Progenitor cell of endocrine pancreas (in vitro differentiated cells): Measurements from ENCODE around the gene WNT9A. TPM values are rescaled to one million over a fixed set of nuclear protein-coding genes. Genes with fewer than 3 reads are reported as not detected.

Experiments
- DNase-seq: peaks from one replicate; pipeline ENCODE4 v3.0.0; 2021; ENCODE audit warnings: low spot score; ENCODE audit not compliant: unreplicated experiment
- H3K27ac Mint-ChIP-seq: 2 replicates; pipeline ENCODE4 v1.8.0; 2021; ENCODE audit warnings: mild to moderate bottlenecking, moderate library complexity, mixed read lengths
- H3K27me3 Mint-ChIP-seq: 2 replicates; pipeline ENCODE4 v1.8.0; 2021; ENCODE audit warnings: mixed read lengths
- H3K36me3 Mint-ChIP-seq: 2 replicates; pipeline ENCODE4 v1.8.0; 2022; ENCODE audit warnings: mixed read lengths; ENCODE audit not compliant: insufficient read depth
- H3K4me1 Mint-ChIP-seq: 2 replicates; pipeline ENCODE4 v1.8.0; 2021; ENCODE audit warnings: low read depth, mixed read lengths
- H3K4me3 Mint-ChIP-seq: 2 replicates; pipeline ENCODE4 v1.8.0; 2021; ENCODE audit warnings: low read depth, mild to moderate bottlenecking, moderate library complexity, mixed read lengths
- H3K9me3 Mint-ChIP-seq: 2 replicates; pipeline ENCODE4 v1.8.0; 2021; ENCODE audit warnings: low read depth, mixed read lengths
- total RNA-seq: library from RNA; stranded (reverse); gene quantifications from 2 replicates; pipeline ENCODE4 v1.2.1, GENCODE V29; 2021
- TF ChIP-seq, protein P1 (sequence below): fragments of 200-600 bp; sonication (generic); IDR thresholded peaks from one replicate; pipeline ENCODE4 v1.5.0; 2021; ENCODE audit warnings: antibody characterized with exemption, mild to moderate bottlenecking; ENCODE audit not compliant: unreplicated experiment

The WNT9A gene
- total RNA-seq, 1 donor from 2014 or later, result 1.2 TPM

DNA sequence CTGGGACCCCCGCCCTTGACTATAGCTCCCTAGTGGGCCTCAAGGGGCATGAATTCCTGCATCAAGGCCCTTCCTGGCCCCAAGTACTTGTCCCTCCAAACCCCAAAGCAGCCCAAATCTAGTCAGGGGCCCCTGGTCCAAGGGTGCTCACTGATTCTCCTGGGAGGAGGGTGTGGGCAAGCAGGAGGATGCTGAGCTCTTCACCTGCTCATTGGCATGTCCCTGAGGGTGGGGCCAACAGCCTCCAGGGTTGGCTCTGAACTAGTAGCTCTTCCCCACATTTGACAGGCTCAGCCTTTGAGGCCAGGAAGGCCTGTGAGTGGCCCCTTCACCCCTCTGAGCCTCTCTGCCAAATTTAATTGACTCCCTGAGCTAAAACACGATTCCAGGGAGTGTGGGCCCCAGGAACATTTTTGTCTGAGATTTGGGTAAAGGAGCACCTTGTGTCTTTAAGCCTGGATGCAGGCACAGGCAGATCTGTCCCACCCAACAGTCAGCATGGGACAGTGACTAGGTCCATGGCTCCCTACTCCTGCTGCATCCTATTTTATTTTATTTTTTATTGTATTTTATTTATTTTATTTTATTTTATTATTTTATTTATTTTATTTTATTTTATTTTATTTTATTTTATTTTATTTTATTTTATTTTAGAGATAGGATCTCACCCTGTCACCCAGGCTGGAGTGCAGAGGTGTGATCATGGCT lies 11.0 kb upstream of the WNT9A start:
- Mint-ChIP-seq H3K27me3 (peaks cover 58% of the 10 kb centered on the region), H3K36me3 (no peaks in the 10 kb centered on the region), H3K9me3 (peaks cover 10% of the 10 kb centered on the region), H3K27ac (no peak overlapping the region), H3K4me1 (no peaks in the 10 kb centered on the region), H3K4me3 (no peak overlapping the region)
- TF ChIP-seq, protein P1, sequence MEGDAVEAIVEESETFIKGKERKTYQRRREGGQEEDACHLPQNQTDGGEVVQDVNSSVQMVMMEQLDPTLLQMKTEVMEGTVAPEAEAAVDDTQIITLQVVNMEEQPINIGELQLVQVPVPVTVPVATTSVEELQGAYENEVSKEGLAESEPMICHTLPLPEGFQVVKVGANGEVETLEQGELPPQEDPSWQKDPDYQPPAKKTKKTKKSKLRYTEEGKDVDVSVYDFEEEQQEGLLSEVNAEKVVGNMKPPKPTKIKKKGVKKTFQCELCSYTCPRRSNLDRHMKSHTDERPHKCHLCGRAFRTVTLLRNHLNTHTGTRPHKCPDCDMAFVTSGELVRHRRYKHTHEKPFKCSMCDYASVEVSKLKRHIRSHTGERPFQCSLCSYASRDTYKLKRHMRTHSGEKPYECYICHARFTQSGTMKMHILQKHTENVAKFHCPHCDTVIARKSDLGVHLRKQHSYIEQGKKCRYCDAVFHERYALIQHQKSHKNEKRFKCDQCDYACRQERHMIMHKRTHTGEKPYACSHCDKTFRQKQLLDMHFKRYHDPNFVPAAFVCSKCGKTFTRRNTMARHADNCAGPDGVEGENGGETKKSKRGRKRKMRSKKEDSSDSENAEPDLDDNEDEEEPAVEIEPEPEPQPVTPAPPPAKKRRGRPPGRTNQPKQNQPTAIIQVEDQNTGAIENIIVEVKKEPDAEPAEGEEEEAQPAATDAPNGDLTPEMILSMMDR, result no peak
- DNase-seq, result no peak

GRCh38 chr1:227955808-227956207 lies 8.1 kb upstream of the WNT9A start:
- no peak overlapping the region for H3K4me3 Mint-ChIP-seq
- H3K27me3 Mint-ChIP-seq, result peaks cover 58% of the 10 kb centered on the region
- no peak for DNase-seq
- H3K36me3 Mint-ChIP-seq, result no peaks in the 10 kb centered on the region
- H3K27ac Mint-ChIP-seq, result no peak overlapping the region
- TF ChIP-seq, protein P1, result no peak
- peaks cover 10% of the 10 kb centered on the region for H3K9me3 Mint-ChIP-seq
- H3K4me1 Mint-ChIP-seq, result no peaks in the 10 kb centered on the region

DNA sequence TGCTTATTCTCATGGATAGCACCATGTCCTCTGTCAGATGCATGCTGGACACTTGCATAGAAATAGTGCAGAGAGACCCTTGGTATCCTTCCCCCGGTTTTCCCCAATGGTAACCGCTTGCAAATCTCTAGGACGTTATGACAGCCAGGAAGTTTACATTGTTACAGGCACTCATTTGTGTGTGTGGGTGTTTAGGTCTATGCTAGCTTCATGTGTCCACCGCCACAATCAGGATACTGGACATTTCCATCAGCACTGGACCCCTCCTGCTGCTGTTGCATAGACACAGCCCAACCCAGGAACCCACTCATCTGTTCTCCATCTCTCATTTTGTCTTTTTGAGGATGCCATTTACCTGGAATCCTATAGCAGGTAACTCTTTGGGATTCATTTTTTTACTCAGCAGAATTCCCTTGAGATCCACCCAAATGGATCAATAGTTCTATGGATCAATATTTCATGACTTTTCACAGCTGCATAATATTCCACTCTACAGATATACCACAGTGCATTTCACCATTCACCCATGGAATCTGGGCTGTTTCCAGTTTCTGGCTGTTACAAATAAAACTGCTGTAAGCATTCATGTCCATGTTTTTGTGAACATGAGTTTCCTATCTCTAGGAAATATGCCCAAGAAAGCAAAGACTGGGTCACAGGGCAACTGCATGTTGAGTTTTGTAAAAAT lies 6.6 kb upstream of the WNT9A start:
- Mint-ChIP-seq H3K4me1 (no peaks in the 10 kb centered on the region), H3K9me3 (peaks cover 10% of the 10 kb centered on the region), H3K27me3 (peaks cover 60% of the 10 kb centered on the region), H3K27ac (no peak overlapping the region), H3K4me3 (no peak overlapping the region), H3K36me3 (no peaks in the 10 kb centered on the region)
- TF ChIP-seq, protein P1, result no peak
- no peak for DNase-seq

DNA sequence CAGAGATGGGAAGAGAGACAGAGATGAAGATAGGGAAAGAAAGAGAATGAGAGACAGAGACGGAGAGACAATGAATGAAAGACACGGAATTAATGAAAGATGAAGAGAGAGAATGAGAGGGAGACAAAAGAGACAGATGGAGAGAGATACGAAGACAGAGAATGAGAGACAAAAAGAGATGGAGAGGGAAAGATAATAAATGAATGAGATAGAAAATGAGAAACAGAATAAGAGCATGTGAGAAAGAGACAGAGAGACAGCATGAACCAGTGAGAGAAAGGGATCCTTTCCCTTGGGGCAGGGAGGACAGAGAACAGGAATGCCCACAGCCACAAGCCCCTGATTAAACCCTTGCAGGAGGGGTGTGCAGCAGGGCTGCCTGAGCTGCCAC lies 5.3 kb upstream of the WNT9A start:
- Mint-ChIP-seq H3K4me1 (no peaks in the 10 kb centered on the region), H3K27ac (no peak overlapping the region), H3K36me3 (no peaks in the 10 kb centered on the region), H3K9me3 (peaks cover 10% of the 10 kb centered on the region), H3K27me3 (peaks cover 66% of the 10 kb centered on the region), H3K4me3 (no peak overlapping the region)
- DNase-seq, result no peak
- TF ChIP-seq, protein P1, result no peak

DNA sequence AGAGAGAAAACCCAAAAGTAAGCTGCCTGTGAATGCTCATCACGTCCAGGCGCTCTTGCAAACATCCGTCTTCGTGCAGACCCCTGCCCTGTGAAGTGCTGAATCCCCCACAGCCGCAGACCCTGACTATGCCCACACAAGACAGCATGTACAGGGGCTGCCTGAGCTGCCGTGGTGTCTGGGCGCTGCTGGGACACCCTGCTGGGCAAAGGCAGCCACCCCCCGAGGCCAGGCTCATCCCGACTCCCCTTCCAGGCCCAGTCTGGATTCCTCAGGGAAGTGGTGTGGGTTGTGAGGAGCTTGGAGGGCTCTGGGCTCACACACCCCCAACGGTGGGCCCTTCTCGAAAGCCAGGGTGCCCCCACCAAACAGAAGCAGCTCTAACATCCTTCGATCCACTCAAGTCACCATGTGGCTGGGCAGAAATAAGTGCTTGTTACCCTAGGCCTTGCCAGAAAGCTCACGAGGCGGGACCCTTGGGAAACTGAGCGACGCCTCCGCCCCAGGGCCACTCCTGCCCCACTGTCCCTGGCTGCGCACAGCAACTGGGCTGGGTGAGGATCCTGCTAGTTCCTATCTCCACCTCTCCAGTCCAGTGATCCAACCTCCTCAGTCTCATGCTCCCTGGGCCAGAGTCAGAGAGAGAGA lies 4.8 kb upstream of the WNT9A start:
- peak; percentile 8 for DNase-seq
- no peak overlapping the region for H3K27ac Mint-ChIP-seq

More for the DNA sequence above, 4.8 kb upstream of the WNT9A start:
- Mint-ChIP-seq H3K4me3 (no peak overlapping the region), H3K36me3 (no peaks in the 10 kb centered on the region), H3K9me3 (peaks cover 10% of the 10 kb centered on the region), H3K27me3 (peaks cover 62% of the 10 kb centered on the region), H3K4me1 (no peaks in the 10 kb centered on the region)
- TF ChIP-seq, protein P1, result no peak
